GM12891 (cell line): ENCODE measurements around the gene CTNNB1.

Experiments
- PAX5 ChIP-seq: IDR thresholded peaks from 2 replicates; pipeline ENCODE4 v1.6.1; 2011; ENCODE audit warnings: low read length, moderate library complexity, mild to moderate bottlenecking; ENCODE audit not compliant: insufficient read depth, severe bottlenecking
- POLR2A ChIP-seq: IDR thresholded peaks from 2 replicates; pipeline ENCODE4 v1.6.1; 2011; ENCODE audit warnings: low read depth, low read length, control low read depth
- POLR2AphosphoS5 ChIP-seq: IDR thresholded peaks from 2 replicates; pipeline ENCODE4 v1.6.1; 2011; ENCODE audit warnings: low read depth, low read length, control low read depth
- POU2F2 ChIP-seq: IDR thresholded peaks from 2 replicates; pipeline ENCODE4 v1.6.1; 2011; ENCODE audit warnings: low read depth, mild to moderate bottlenecking, control low read depth, low read length, moderate library complexity
- SPI1 ChIP-seq: IDR thresholded peaks from 2 replicates; pipeline ENCODE4 v1.6.1; 2011; ENCODE audit warnings: low read depth, low read length, control low read depth
- TAF1 ChIP-seq: IDR thresholded peaks from 2 replicates; pipeline ENCODE4 v1.6.1; 2011; ENCODE audit warnings: low read depth, low read length, control low read depth

DNA sequence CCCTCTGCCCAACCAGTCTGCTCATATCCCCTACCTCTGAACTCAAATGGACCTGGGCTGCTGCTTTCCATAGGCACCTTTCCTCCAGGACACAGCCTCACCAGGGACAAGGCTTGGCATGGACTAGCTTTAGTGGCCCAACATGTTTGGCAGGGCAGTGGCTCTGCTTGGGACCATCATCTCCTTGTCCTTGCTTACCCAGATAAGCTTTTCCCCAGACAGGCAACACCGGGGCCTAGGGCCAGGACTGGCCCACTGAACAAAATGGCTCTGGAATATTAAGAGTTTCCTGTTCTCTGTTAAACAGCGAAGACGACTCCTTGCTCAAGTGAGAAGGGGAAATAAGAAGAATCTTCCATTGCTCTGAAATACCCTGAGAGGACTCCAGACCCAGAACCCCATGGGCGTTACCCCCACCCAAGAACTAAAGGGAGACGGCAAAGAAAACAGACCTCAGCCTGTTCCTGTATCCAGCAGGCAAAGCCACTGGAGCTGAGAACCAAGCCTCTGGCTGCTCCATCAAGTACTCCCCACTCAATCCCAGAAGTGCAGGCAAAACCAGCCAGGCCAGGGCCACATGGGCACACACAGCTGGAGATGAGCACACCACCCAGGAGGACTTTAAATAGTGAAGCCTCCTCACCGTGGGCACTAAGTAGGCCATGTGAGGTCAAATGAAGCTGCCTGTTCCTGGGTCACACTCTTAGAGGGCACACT lies 45.5 kb downstream of the CTNNB1 start:
- no peak for TF ChIP-seq POLR2A
- TF ChIP-seq POLR2AphosphoS5, result no peak
- no peak for TF ChIP-seq TAF1
- TF ChIP-seq SPI1, result no peak
- TF ChIP-seq PAX5, result no peak
- TF ChIP-seq POU2F2, result no peak
